ENCODE results near the gene LRRC8A.
"Not testable (repeated sequence)": the region's sequence is repeated elsewhere in the genome, so short reads cannot be mapped to it uniquely, and the experiment has no call there.

Gene LRRC8A

GRCh38 chr9:128923493-128923883 lies 41.6 kb downstream of the LRRC8A start:
- DNase-seq = no peak

GRCh38 chr9:128927731-128928411 lies 45.9 kb downstream of the LRRC8A start:
- peak; percentile 76 for DNase-seq

- DNase-seq = no peak
Measured at GRCh38 chr9:128928624-128929023, 46.7 kb downstream of the LRRC8A start.

GRCh38 chr9:128929560-128929959 lies 47.6 kb downstream of the LRRC8A start:
- DNase-seq = no peak

GRCh38 chr9:128933731-128934130 lies 51.8 kb downstream of the LRRC8A start:
- DNase-seq = no peak

- DNase-seq = no peak
Measured at GRCh38 chr9:128936171-128936865, 54.4 kb downstream of the LRRC8A start.

GRCh38 chr9:128937310-128938165 lies 55.6 kb downstream of the LRRC8A start:
- DNase-seq = no peak

- no peak for DNase-seq
Measured at GRCh38 chr9:128940271-128940921, 58.5 kb downstream of the LRRC8A start.

- no peak for DNase-seq
Measured at GRCh38 chr9:128940946-128941755, 59.2 kb downstream of the LRRC8A start.

- no peak for DNase-seq
Measured at GRCh38 chr9:128943832-128944620, 62.1 kb downstream of the LRRC8A start.

- not testable (repeated sequence) for DNase-seq
Measured at GRCh38 chr9:128944966-128945365, 63.0 kb downstream of the LRRC8A start.

- no peak for DNase-seq
Measured at GRCh38 chr9:128945798-128946501, 64.0 kb downstream of the LRRC8A start.

- DNase-seq = peak; percentile 17
Measured at GRCh38 chr9:128946571-128947276, 64.8 kb downstream of the LRRC8A start.

GRCh38 chr9:128947277-128947526 lies 65.3 kb downstream of the LRRC8A start:
- DNase-seq = no peak

- DNase-seq = peak; percentile 84
Measured at GRCh38 chr9:128947527-128948301, 65.8 kb downstream of the LRRC8A start, which contains the start of the genes DOLK and NUP188. Gene DOLK, minus strand, starts transcription at chr9:128947603. Its CDS starts 300 bp downstream, at chr9:128947303. Gene NUP188, plus strand, starts transcription at chr9:128947699. Its CDS starts 21 bp downstream, at chr9:128947720.

- DNase-seq = not testable (repeated sequence)
Measured at GRCh38 chr9:128961403-128961802, 79.5 kb downstream of the LRRC8A start.

All from NCI-H510A treated with DMSO at 0.1 percent for 48 hours (cell line).